HG03139 (cell line): ENCODE measurements around the gene TSPAN18.

Experiments
- ATAC-seq: cut with Tn5 transposase; IDR thresholded peaks from one replicate; pipeline ENCODE4 v1.9.1; 2021; ENCODE audit not compliant: unreplicated experiment

The TSPAN18 gene

DNA sequence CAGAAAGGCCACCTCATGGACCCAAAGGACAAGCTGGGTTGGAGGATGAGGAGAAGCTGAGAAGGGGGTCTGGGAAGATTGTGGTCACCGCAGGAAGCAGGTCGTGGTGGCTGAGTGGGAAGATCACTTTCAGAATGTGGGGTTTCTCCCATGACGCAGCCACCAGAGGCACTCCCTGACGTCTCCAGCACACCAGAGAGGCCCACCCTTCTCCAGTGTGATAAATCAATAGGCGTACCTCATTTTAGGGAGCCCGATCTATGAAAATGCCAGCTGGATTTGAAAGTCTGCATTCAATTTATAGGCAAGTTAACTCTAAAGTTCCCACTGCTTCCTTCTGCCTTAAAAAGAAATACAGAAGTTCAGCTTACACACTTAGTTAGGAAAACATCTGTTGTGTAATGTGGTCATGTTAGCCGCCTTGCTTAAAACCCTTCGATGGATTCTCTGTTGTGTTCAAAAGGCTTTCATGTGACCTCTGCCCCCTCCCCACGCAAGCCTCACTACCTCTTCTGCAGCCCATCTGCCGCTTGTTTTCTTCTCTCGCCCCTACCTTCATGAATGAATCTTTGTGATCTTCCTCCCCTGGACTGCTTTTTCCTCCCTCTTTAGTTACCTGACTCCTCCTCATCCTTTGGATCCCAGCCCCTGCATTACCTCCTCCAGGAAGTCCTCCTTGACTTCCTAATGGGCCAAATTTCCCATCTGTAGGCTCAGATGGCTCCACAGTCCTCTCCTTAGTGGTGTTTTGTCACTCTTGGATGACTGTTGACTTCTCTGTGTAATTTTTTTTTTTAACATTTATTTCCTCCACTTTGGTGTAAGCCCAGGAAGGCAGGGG lies 10.7 kb downstream of the TSPAN18 start:
- ATAC-seq = no peak

DNA sequence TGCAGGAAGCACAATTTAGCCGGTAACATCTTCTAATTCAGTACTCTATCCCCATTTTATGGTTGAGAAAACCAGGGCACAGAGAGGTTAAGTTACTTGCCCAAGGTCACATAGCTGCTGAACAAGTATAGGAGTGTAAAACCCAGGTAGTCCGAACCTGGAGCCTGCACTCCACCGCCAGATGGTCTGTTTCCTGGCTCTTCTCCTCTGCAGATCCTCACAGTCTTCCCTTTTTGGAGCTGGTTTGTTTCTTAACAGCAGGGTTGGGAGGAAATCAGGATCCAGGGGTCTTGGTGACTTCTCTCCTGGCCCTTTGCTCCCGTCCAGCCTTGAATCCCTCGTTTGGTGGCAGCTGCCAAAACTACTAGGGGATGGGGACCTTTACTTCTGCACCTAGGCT lies 12.0 kb downstream of the TSPAN18 start:
- ATAC-seq = no peak

DNA sequence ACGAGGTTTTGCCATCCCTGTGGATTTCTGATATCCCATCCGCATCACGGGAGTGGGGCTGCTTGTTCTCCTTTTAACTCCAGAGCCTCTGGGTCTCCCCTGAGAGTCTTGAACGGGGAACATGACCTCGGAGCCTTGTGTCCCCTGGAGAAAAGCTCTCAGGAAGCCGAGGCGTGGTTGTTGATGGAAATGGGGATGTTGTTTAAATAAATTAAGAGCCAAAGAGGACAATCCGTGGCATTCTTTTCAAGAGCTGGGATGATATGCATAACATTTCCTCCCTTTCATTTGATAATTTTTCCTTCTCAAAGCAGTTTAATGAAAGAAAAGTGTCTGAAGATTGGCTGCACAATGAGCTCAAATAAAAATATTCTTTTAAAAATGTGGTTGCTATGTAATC lies 14.2 kb downstream of the TSPAN18 start:
- no peak for ATAC-seq

DNA sequence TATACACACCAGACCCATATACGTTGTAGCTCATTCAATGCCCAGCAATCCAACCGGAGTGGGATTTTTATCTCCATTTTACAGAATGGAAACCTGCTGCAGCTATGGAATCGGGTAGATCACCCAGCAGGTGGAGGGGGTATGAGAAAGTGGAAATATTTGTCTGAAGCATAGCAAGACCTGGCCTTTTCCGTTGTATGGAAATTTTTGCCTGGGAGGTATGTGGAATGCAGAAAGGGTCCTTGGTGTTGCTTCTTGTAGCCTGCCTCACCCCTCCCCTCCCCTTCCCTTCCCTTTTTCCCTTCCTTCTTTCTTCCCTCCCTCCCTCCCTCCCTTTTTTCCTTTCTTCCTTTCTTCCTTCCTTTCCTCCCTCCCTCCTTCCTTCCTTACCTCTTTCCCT lies 15.2 kb downstream of the TSPAN18 start:
- ATAC-seq = no peak

DNA sequence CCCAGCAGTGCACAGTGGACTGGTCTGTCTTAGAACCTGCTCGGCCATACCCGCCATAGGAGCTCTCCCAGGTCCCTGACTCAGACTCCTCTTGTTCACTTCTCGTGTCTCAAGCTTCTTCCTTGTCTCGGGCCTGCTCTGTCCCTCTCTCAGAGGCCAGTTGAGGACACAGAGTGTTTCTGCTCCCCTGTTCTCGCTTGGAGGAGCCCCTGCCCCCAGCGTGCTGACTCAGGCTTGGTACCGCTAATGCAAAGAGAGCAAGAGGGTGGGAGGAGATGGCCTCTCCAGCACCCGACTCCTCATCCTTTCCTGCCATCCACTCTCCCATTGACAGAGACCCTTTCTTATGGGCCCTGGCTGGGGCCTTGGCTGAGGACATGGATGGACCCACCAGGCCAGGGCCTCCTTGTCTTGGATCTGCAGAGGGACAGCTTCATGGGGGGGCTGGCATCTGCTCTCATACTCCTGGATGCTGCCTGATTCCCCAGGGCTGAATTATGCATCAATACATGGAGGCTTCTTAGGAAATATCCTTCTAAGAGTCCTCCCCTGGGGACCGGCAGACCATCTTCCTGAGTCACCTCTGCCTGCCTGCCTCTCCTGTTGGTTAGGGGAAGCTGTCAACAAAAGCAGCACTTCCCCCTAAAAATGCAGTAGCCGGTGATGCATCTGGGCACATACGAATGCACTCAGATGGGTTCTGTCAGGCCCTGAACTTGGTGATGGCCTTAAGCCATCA lies 15.9 kb downstream of the TSPAN18 start:
- ATAC-seq = no peak

DNA sequence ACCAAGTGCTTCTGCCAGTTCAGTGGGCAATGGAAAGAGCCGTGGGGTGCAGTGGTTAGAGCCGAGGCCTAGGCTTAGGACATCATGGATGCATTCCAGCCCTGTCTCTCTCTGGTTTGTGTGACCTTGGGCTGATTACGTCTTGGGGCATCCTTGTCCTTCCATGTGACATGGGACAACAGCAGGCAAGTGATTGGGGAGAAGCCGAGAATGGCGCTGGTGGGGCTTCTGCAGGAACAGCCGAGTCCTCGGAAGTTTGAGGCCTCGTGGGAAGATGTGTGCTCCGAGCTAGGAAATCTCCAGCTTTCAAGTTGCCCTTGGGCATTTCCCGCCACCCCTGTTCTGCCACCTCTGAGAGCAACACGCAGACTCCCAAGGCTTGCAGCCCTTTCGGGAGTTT lies 16.6 kb downstream of the TSPAN18 start:
- no peak for ATAC-seq

DNA sequence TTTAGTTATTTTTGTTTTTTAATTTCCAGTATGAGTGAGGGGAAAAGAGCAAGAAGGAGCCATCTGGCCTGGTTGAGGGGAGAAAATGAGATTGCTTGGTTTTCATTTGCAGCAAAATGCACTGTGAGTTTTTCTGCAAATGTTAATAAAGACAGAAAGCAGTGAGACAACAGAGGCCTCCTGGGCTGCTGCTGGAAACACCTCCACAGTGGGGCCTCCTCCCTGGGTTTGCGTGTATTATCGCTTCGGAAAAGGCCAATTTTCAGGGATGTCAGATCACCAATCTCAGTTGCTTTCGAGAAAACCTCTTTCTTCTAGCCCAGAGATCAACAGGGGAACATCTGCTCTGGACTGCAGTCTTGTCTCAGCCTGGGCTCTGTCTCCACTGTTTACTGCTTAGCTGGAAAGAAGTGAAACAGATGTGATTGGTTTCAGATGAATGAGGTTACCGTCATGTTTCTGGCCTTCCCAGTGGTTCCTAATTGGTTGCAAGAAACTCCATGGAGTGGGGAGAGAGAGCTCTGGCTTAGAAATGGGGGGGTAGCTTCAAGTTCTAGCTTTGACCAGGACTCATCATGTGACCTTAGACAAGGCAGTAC lies 17.3 kb downstream of the TSPAN18 start:
- ATAC-seq = no peak

DNA sequence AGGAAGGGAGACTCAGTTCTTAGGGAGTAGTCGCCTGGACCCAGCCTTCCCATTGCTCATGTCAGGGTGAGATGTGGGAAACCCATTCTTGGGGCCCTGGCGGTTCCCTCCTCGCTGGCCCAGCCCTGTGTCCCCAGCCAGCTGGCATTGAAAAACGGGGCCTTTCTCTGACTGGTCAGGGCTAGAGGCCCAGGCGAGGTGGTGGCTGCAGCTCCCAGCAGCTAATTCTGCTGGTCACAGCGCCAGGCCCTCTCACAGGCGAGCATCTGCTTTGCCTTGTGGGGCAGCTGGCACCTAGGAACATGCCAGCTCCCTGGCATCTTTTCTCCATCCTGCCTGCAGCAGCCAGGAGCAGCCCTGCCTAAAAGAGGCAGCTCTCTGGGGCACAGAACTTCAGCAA lies 20.1 kb downstream of the TSPAN18 start:
- no peak for ATAC-seq

DNA sequence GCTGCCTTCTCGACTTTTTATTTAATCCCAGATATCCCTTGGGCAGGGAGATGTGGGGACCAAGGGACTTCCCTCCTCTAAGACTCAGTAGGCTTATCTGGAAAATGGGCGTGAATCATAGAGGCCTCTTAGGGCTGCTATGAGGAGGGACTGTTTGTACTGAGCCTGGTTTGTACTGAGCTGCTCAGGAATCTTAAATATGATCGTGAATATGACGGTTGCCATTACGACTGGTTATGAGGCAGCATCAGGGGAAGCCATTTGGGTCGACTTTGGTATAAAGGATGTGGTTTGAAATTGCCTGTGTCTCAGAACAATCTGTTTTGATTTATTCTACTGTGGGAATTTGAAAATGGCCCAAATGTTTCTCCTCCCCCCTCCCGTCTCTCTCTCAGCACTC lies 20.6 kb downstream of the TSPAN18 start:
- no peak for ATAC-seq

DNA sequence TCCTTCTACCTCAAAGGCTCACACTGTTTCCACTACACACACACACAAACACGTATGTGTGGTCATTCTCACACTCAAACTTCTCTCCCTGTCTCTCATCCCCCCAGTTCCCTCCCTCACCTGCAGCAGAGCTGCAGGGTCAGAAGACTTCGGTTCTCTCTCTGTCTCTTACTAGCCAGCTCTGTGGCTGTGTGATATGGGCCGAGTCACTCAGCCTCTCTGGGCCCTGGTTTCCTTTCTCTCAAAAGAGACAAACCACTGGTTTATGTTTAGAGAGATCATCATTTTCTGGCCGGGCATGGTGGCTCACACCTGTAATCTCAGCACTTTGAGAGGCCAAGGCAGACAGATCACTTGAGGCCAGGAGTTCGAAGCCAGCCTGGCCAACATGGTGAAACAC lies 21.1 kb downstream of the TSPAN18 start:
- ATAC-seq = no peak

DNA sequence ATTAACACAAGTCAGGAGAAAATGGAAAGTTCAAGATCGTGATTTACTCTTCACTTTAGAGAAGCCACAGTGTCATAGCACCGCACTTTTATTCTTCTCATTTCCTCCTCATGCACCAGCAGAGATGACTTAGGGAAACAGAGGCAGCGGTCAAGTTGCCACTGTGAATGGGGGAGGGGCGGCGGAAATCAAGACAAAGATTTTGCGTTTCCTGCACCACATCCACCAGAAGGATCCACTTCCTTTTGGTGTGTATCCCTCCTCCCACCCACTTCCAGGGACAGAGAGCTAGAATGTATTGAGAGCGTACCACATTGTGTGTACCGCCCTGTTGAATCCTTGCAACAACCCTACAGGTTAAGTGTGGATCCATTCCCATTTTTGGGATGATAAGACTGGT lies 21.8 kb downstream of the TSPAN18 start:
- ATAC-seq = no peak

DNA sequence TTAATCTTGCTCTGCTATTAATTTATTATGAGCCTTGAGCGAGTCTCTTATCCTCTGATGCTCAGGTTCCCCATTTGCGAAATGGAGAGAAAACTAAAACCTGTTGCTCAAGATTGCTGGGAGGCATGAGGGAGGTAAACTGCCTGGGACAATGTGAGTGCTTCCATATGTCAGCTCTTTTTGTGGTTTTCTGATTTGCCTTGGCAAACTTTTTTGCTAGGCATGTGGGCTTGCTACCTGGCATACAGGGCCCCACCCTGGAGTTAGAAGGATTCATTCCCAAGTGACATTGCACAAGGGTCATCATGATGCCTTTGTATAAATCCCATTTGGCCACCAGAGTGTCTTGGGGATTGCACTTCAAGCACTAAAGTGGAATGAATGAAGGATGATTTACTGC lies 22.4 kb downstream of the TSPAN18 start:
- no peak for ATAC-seq

DNA sequence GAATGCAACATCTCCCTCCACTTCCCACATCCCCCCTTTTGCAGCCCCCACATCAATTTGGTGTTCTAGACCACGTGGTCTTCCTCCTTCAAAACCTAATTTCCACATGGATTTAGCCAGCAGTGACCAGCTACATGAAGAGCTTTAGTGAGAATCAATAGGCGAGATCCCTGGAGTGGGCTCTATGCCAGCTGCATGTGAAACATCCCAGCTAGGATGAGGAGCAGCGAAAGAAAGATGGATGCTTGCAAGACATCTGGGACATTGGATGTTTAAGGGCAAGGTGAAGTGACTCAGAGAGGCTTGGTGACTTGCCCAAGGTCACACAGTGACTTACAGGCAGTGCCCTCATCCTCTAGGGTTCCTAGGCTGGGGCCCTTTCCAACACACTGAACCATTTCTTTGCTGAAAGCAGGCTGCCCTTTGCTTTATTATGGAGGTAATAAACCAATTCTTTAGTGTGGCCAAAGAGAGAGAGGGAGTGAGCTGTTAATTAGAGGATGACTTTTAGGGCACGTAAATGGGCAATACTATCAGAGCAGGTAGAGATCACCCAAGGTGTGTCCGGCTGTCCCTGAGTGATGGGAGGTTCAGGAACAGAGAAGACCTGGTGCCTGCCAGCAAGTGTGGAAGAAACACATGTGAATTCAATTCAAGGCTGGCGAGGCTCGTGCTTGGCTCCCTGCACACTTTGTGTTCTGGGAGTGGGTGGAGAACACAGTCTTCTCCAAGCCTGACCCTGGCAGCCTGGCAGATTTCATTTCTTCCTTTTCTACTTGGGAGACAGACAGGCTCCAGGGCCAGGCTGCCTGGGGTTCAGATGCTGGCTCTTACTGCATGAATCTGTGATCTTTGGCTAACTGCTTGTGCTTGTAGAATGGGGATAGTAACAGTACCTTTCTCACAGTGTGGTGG lies 24.0 kb downstream of the TSPAN18 start:
- no peak for ATAC-seq

DNA sequence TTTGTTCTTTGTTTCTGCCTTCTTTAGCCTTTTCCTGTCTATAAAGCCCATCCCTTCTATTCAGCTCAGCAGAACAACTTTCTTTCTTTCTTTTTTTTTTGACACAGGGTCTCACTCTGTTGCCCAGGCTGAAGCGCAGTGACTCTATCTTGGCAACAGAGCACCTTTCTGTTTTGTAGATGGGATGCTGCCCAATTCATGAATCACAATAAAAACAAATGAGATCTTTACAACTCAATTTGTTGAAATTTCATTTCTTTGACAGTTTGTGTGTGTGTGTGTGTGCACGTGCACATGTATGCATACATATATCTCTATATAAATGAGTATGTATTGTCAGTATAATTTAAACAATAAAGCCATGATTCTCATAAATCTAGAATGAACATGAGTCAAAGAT lies 25.5 kb downstream of the TSPAN18 start:
- no peak for ATAC-seq

DNA sequence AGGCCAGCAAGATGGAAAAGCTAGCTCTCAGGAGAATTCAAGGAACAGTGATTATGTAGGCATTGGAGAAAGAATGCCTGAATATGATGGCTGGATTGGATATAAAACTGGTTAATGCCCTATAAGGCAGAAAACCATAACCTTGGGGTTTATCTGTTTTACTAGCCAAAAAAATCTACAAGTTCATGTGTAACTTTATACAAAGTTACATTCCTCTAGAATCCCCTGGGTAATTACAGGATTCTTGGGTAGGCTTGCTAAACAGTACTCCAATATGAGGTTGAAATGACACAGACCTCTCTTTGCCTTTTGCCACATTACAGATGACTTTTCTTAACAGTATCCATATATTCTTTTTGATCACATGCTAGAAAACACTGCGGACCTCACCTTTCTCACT lies 26.0 kb downstream of the TSPAN18 start:
- ATAC-seq = no peak

DNA sequence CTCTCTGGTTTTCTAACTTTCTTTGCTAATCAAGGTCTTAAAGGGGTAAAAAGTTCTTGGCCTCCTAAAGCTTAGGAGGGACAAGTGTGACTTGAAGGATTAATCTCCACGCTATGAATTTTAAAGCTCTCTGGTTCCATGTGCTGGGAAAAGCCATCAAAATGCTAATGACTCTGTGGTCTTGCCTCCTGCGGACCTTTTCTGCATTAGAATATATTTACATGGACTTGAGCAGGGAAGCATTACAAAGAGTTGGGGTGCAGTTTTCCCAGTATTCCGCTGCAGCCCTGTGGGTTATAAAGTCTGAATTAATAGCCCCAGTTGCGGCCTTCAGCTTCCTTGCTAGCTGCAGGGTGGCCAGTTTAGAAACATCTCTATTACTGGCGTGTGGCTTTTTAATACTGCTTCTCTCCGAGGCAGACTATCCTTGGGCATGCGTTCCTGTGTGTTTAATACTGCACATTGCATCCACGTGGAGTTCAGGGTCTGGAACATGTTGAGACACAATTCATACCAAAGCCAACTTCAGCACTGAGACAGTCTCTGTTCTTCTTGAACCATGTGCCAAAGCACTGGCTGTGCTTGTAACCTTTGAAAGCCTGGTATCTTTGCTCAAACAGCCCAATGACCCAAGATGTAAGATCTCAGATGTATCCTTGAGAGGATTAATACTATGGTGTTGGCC lies 27.3 kb downstream of the TSPAN18 start:
- no peak for ATAC-seq

DNA sequence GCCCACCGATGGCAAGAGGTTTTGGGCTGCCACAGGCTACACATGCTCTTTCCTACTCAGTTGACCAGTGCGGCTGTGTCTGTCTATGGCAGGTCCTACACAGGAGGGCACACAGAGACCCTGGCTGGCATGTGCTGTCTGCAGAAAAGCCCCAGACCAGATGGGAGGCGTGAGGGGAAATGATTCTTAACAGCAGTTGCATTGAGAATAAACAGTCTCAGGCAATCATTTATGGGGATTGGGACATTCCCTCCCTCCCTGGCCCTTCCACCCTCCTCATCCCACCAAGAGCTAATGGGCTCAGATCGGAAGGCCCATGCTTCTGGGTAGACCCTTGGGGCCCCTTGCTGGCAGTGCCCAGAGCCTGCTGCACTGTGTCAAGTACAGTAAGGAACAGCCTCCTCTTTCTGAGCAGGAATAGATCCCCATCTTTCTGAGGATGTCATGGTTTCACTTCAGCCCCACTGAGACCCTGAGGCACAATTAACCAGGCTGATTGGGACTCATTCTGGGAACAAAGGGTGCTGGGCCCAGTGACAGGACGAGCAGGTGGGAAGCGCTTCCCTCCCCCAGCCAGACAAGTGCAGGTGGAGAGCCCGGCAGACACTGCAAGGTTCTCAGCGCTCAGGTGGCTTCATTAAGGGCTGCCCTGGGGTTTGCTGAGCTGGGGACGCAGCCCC lies 28.3 kb downstream of the TSPAN18 start:
- no peak for ATAC-seq

DNA sequence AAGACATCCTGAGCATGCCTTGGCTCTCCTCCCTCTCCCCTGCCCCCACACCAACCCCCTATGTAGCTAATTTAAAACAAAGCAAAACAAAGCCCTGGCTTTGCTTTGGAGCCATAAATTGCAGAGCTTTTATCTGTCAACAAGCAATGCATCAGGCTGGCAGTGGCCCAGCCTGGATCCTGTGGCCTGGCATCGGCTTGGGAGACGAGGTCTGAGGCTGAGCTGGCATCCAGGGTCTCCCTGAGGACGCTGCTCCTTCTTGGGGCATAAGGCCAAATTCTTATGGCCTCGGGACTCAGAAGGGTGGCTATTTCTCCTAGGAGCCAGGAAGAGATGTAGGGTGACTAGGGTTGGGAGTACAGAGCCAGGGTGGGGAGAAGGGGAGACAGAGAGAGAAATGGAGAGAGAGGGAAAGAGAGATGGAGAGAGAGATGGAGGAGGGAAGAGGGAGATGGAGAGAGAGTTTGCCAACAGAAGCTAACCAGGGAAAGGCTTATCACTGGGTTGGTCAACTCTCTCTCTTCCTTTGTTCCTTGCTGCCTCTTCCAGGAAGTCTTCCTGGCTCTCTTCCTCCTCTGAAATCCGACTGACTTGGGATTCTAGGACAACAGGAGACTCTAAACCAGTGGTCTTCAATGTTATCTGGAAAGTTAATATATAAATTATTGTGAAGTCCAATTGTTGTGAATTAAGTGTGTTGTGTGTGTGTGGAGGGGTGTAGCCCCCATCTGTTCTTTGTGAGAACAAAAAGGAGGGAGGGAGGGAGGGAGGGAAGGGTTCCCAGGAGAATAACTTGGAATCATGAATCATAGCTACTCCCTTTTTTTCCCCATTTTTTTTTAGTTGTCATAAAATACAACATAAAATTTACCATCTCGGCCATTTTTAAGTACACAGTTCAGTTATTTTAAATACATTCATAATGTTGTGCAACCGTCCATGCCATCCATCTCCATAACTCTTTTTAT lies 29.1 kb downstream of the TSPAN18 start:
- no peak for ATAC-seq

DNA sequence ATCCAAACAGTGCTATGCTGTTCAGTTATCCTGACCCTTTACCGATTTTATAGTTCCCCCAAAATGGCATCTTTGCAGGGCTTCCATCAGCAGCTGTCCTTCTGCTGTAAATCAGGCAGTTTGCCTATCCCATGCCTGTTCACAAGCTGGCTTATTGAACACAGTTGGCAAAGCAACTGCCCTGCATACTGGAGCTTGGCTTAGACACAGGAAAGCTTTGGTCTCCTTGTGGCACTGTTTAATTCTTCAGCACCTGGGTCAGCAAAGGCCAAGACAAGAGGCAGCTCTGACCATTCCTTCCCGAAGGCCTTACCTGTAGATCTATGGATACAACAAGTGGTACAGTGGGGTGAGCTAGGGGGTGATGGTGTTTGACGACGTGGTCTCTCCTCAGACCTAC lies 32.2 kb downstream of the TSPAN18 start:
- ATAC-seq = no peak
